ENCODE measurements around the gene SLC39A11. TPM values are rescaled to one million over a fixed set of nuclear protein-coding genes. Genes with fewer than 3 reads are reported as not detected.

SLC39A11 gene
- total RNA-seq, 2 donors from 2014 or later, result 27.8 to 39.6 TPM

- WGBS, 2 donors, result 78 to 88% methylated on average over 8 of the region's 8 CpGs
- H3K9me3 ChIP-seq, result no peaks in the 10 kb centered on the region
- H3K27ac ChIP-seq, result no peak overlapping the region
- H3K4me1 ChIP-seq, result peaks cover under 1% of the 10 kb centered on the region
- no peak for ATAC-seq
- H3K36me3 ChIP-seq (replicated peaks in 1 of 2; ENCODE audit: insufficient read depth in 1 of 2, low read depth in 2 of 2), result no peaks in the 10 kb centered on the region
- H3K4me3 ChIP-seq, result no peak overlapping the region
- TF ChIP-seq POLR2A (IDR thresholded peaks at IDR 0.05), result no peak
- TF ChIP-seq, protein P1, sequence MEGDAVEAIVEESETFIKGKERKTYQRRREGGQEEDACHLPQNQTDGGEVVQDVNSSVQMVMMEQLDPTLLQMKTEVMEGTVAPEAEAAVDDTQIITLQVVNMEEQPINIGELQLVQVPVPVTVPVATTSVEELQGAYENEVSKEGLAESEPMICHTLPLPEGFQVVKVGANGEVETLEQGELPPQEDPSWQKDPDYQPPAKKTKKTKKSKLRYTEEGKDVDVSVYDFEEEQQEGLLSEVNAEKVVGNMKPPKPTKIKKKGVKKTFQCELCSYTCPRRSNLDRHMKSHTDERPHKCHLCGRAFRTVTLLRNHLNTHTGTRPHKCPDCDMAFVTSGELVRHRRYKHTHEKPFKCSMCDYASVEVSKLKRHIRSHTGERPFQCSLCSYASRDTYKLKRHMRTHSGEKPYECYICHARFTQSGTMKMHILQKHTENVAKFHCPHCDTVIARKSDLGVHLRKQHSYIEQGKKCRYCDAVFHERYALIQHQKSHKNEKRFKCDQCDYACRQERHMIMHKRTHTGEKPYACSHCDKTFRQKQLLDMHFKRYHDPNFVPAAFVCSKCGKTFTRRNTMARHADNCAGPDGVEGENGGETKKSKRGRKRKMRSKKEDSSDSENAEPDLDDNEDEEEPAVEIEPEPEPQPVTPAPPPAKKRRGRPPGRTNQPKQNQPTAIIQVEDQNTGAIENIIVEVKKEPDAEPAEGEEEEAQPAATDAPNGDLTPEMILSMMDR (IDR thresholded peaks at IDR 0.05), result no peak
- no peak for DNase-seq
- intact Hi-C loops (cut with DNase I), result no loop called here
- H3K27me3 ChIP-seq, result no peaks in the 10 kb centered on the region
These were observed 125.1 kb downstream of the SLC39A11 start for GRCh38 chr17:72967277-72967970.

GRCh38 chr17:72962106-72962505 lies 130.4 kb downstream of the SLC39A11 start:
- DNase-seq (no peak), ATAC-seq (no peak)
- no peaks in the 10 kb centered on the region for H3K36me3 ChIP-seq (replicated peaks in 1 of 2; ENCODE audit: insufficient read depth in 1 of 2, low read depth in 2 of 2)
- intact Hi-C loops (cut with DNase I), result no loop called here
- 83 to 85% methylated on average over 3 of the region's 3 CpGs for WGBS, 2 donors
- no peaks in the 10 kb centered on the region for H3K27me3 ChIP-seq
- no peaks in the 10 kb centered on the region for H3K4me1 ChIP-seq
- no peak overlapping the region for H3K4me3 ChIP-seq
- no peak overlapping the region for H3K27ac ChIP-seq
- no peaks in the 10 kb centered on the region for H3K9me3 ChIP-seq
- no peak for TF ChIP-seq POLR2A (IDR thresholded peaks at IDR 0.05)
- TF ChIP-seq, protein P1 (IDR thresholded peaks at IDR 0.05), result no peak

DNA sequence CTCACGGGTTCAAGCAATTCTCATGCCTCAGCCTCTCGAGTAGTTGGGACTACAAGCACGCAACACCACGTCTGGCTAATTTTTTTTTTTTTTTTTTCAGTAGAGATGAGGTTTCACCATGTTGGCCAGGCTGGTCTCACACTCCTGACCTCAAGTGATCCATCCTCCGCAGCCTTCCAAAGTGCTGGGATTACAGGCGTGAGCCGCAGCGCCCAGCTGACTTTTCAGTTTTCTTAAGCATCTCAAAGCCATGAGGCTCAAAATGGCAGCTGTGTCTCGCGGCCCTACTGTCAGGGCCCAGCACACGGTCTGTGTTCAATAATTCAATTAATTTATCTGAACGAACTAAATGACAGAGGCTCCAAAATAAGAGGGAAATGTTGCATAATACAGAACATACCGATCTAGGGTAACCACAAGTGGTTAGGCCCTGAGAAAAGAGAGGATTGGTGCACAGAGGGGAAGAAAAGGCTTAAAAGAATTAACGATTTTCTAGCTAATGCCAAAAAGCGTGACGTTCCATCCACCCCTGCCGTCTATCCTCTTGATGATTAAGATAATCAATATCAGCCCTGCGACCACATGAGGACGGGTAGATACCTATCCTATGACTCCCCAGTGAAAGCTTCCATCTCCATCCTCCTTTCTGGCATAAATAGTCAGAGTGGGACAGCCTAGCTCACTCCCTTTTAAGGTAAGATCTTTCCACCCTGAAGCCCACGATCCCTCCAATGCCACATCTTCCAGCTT lies 136.9 kb downstream of the SLC39A11 start:
- TF ChIP-seq POLR2A (IDR thresholded peaks at IDR 0.05), result no peak
- TF ChIP-seq, protein P1 (IDR thresholded peaks at IDR 0.05), result no peak
- ATAC-seq, result no peak
- no peak for DNase-seq
- H3K27ac ChIP-seq, result no peak overlapping the region
- 94% methylated on average over 20 of the region's 20 CpGs for WGBS, 2 donors
- no peaks in the 10 kb centered on the region for H3K27me3 ChIP-seq
- no peaks in the 10 kb centered on the region for H3K4me1 ChIP-seq
- H3K36me3 ChIP-seq (replicated peaks in 1 of 2; ENCODE audit: insufficient read depth in 1 of 2, low read depth in 2 of 2), result no peaks in the 10 kb centered on the region
- H3K9me3 ChIP-seq, result no peaks in the 10 kb centered on the region
- intact Hi-C loops (cut with DNase I), result no loop called here
- H3K4me3 ChIP-seq, result no peak overlapping the region

- DNase-seq, result no peak
- H3K9me3 ChIP-seq, result no peaks in the 10 kb centered on the region
- no peaks in the 10 kb centered on the region for H3K4me1 ChIP-seq
- ATAC-seq, result no peak
- no peak overlapping the region for H3K4me3 ChIP-seq
- TF ChIP-seq, protein P1 (IDR thresholded peaks at IDR 0.05), result no peak
- TF ChIP-seq POLR2A (IDR thresholded peaks at IDR 0.05), result no peak
- intact Hi-C loops (cut with DNase I), result no loop called here
- WGBS, 2 donors, result 70 to 75% methylated on average over 8 of the region's 8 CpGs
- no peak overlapping the region for H3K27ac ChIP-seq
- H3K36me3 ChIP-seq (replicated peaks in 1 of 2; ENCODE audit: insufficient read depth in 1 of 2, low read depth in 2 of 2), result no peaks in the 10 kb centered on the region
- no peaks in the 10 kb centered on the region for H3K27me3 ChIP-seq
These were observed 137.9 kb downstream of the SLC39A11 start for GRCh38 chr17:72954579-72954978.

All from body of pancreas (tissue), 4 donors.